SH-SY5Y (cell line): Measurements from ENCODE around the gene KLRB1.

Source experiments
- GATA2 ChIP-seq: IDR thresholded peaks from 2 replicates; pipeline ENCODE4 v1.6.1; 2011; ENCODE audit warnings: mild to moderate bottlenecking, low read depth, low read length
- GATA3 ChIP-seq: IDR thresholded peaks from 2 replicates; pipeline ENCODE4 v1.6.1; 2011; ENCODE audit warnings: low read depth, mild to moderate bottlenecking, low read length, moderate library complexity

Gene KLRB1

GRCh38 chr12:9607716-9608115 is at the start of gene KLRB1:
Gene KLRB1 (minus strand): TSS chr12:9607916. CDS start chr12:9607839, 77 bp downstream.
- TF ChIP-seq GATA3 (no peak), GATA2 (no peak)

- TF ChIP-seq GATA3 (no peak), GATA2 (no peak)
Measured at GRCh38 chr12:9651265-9651729, 43.6 kb upstream of the KLRB1 start.

GRCh38 chr12:9650151-9650576 is 42.4 kb upstream of the KLRB1 start:
- TF ChIP-seq GATA2 (no peak), GATA3 (no peak)

- no peak for TF ChIP-seq GATA2
- no peak for TF ChIP-seq GATA3
Measured at GRCh38 chr12:9649532-9649940, 41.8 kb upstream of the KLRB1 start.

GRCh38 chr12:9648701-9649531 is 41.2 kb upstream of the KLRB1 start:
- TF ChIP-seq GATA2 = no peak
- TF ChIP-seq GATA3 = no peak

- no peak for TF ChIP-seq GATA2
- no peak for TF ChIP-seq GATA3
Measured at GRCh38 chr12:9647825-9648700, 40.3 kb upstream of the KLRB1 start.

GRCh38 chr12:9646794-9647781 is 39.4 kb upstream of the KLRB1 start:
- no peak for TF ChIP-seq GATA2
- TF ChIP-seq GATA3 = no peak

GRCh38 chr12:9643266-9643660 is 35.5 kb upstream of the KLRB1 start:
- TF ChIP-seq GATA2 (no peak), GATA3 (no peak)

GRCh38 chr12:9642606-9643265 is 35.0 kb upstream of the KLRB1 start:
- TF ChIP-seq GATA3 (no peak), GATA2 (no peak)

- no peak for TF ChIP-seq GATA2
- no peak for TF ChIP-seq GATA3
Measured at GRCh38 chr12:9640024-9640423, 32.3 kb upstream of the KLRB1 start.

GRCh38 chr12:9636851-9637206 is 29.1 kb upstream of the KLRB1 start:
- TF ChIP-seq GATA3 = no peak
- no peak for TF ChIP-seq GATA2

GRCh38 chr12:9636150-9636850 is 28.6 kb upstream of the KLRB1 start:
- TF ChIP-seq GATA3 (no peak), GATA2 (no peak)
